Mesenchymal stem cell (in vitro differentiated cells and primary cell): ENCODE data around the gene NKAIN4.

Source experiments
- DNase-seq: peaks from one replicate; pipeline ENCODE4 v3.0.0-alpha.2; 2013
- H2AFZ ChIP-seq: one replicate; pipeline ENCODE4 v1.6.1; 2013; ENCODE audit warnings: low read depth, mild to moderate bottlenecking, control low read depth, inconsistent platforms, low read length, moderate library complexity
- H2AK5ac ChIP-seq: 2 replicates; pipeline ENCODE4 v1.6.1; 2013; ENCODE audit warnings: low read length, moderate library complexity, mild to moderate bottlenecking, inconsistent platforms; ENCODE audit not compliant: severe bottlenecking
- H2BK120ac ChIP-seq: one replicate; pipeline ENCODE4 v1.6.1; 2013; ENCODE audit warnings: low read depth, mild to moderate bottlenecking, inconsistent platforms, low read length, moderate library complexity
- H2BK12ac ChIP-seq, 2 experiments: one replicate each; pipeline ENCODE4 v1.6.1; 2013; ENCODE audit warnings: inconsistent platforms in 2 of 2, low read length in 2 of 2, mild to moderate bottlenecking in 2 of 2, moderate library complexity in 2 of 2, control low read depth in 1 of 2
- H2BK15ac ChIP-seq: one replicate; pipeline ENCODE4 v1.6.1; 2013; ENCODE audit warnings: mild to moderate bottlenecking, low read depth, inconsistent platforms; ENCODE audit not compliant: poor library complexity, severe bottlenecking
- H2BK5ac ChIP-seq: 2 replicates; pipeline ENCODE4 v1.6.1; 2013; ENCODE audit warnings: low read depth, mild to moderate bottlenecking, low read length, control low read depth, inconsistent platforms; ENCODE audit not compliant: poor library complexity, severe bottlenecking
- H3K14ac ChIP-seq, 2 experiments: one replicate each; pipeline ENCODE4 v1.6.1; 2013; ENCODE audit warnings: inconsistent platforms in 2 of 2, low read length in 2 of 2, control low read depth in 1 of 2, mild to moderate bottlenecking in 1 of 2, moderate library complexity in 1 of 2
- H3K18ac ChIP-seq, 2 experiments: one replicate each; pipeline ENCODE4 v1.6.1; 2013; ENCODE audit warnings: inconsistent platforms in 2 of 2, low read length in 2 of 2, control low read depth in 1 of 2, low read depth in 1 of 2, mild to moderate bottlenecking in 1 of 2
- H3K23ac ChIP-seq, 2 experiments: one replicate each; pipeline ENCODE4 v1.6.1; 2013; ENCODE audit warnings: inconsistent platforms in 2 of 2, low read length in 2 of 2, mild to moderate bottlenecking in 2 of 2, moderate library complexity in 2 of 2, control low read depth in 1 of 2
- H3K27ac ChIP-seq: 2 replicates; pipeline ENCODE4 v1.5.1; 2013; ENCODE audit warnings: mild to moderate bottlenecking, moderate library complexity, low read length, control low read depth, inconsistent platforms; ENCODE audit not compliant: poor library complexity, severe bottlenecking
- H3K27me3 ChIP-seq, 2 experiments: 2 replicates each; pipeline versions ENCODE4 v1.6.1 to v1.7.0; 2013; ENCODE audit warnings: low read length in 2 of 2, mild to moderate bottlenecking in 2 of 2, moderate library complexity in 2 of 2, control low read depth in 1 of 2, inconsistent platforms in 1 of 2; ENCODE audit not compliant: control insufficient read depth in 1 of 2, insufficient read depth in 1 of 2
- H3K36me3 ChIP-seq, 2 experiments: 2 replicates each; pipeline versions ENCODE4 v1.6.1 to v1.7.0; 2013; ENCODE audit warnings: low read length in 2 of 2, control low read depth in 1 of 2, inconsistent platforms in 1 of 2, low read depth in 1 of 2, mild to moderate bottlenecking in 1 of 2; ENCODE audit not compliant: insufficient read depth in 2 of 2, control insufficient read depth in 1 of 2
- H3K4ac ChIP-seq, 2 experiments: one replicate each; pipeline ENCODE4 v1.6.1; 2013; ENCODE audit warnings: inconsistent platforms in 2 of 2, low read length in 2 of 2, mild to moderate bottlenecking in 2 of 2, moderate library complexity in 2 of 2, control low read depth in 1 of 2, low read depth in 1 of 2
- H3K4me1 ChIP-seq: 2 replicates; pipeline ENCODE4 v1.6.1; 2013; ENCODE audit warnings: low read depth, low read length, control low read depth; ENCODE audit not compliant: control insufficient read depth, insufficient read depth
- H3K4me2 ChIP-seq: 2 replicates; pipeline ENCODE4 v1.6.1; 2013; ENCODE audit warnings: low read length, mild to moderate bottlenecking, inconsistent platforms; ENCODE audit not compliant: poor library complexity, severe bottlenecking
- H3K4me3 ChIP-seq, 2 experiments: 2 replicates each; pipeline versions ENCODE4 v1.5.1 to v1.7.0; 2013; ENCODE audit warnings: low read length in 2 of 2, mild to moderate bottlenecking in 2 of 2, control low read depth in 1 of 2, low read depth in 1 of 2; ENCODE audit not compliant: insufficient read depth in 1 of 2
- H3K79me1 ChIP-seq: replicated peaks from 2 replicates; pipeline ENCODE4 v1.6.1; 2013; ENCODE audit warnings: mild to moderate bottlenecking, control low read depth, low read length, inconsistent platforms; ENCODE audit not compliant: poor library complexity, severe bottlenecking
- H3K9ac ChIP-seq: 2 replicates; pipeline ENCODE4 v1.7.0; 2013; ENCODE audit warnings: mild to moderate bottlenecking, low read length, moderate library complexity
- H3K9me3 ChIP-seq: 2 replicates; pipeline ENCODE4 v1.7.0; 2013; ENCODE audit warnings: mild to moderate bottlenecking, low read length; ENCODE audit not compliant: control insufficient read depth
- H4K8ac ChIP-seq: one replicate; pipeline ENCODE4 v1.6.1; 2013; ENCODE audit warnings: inconsistent platforms, mild to moderate bottlenecking, low read length, moderate library complexity
- H4K91ac ChIP-seq: one replicate; pipeline ENCODE4 v1.6.1; 2013; ENCODE audit warnings: mild to moderate bottlenecking, low read length, inconsistent platforms
- WGBS: methylation state at CpG from one replicate; pipeline ENCODE4 v1.1.7; 2013; ENCODE audit warnings: mixed read lengths; 5-methylcytosine and 5-hydroxymethylcytosine counted together

The NKAIN4 gene

GRCh38 chr20:63280371-63280770 is 26.1 kb upstream of the NKAIN4 start:
- Histone ChIP-seq H3K36me3 (peaks cover 86 to 100% of the 10 kb centered on the region in 2 experiments), H2BK12ac (no peak overlapping the region), H2BK15ac (no peak overlapping the region), H2AFZ (no peak overlapping the region), H3K4ac (no peak overlapping the region), H3K4me1 (peaks cover 33% of the 10 kb centered on the region), H3K9me3 (no peaks in the 10 kb centered on the region), H3K4me2 (no peak overlapping the region), H4K8ac (no peak overlapping the region), H3K79me1 (peaks cover 49% of the 10 kb centered on the region), H2BK120ac (no peak overlapping the region), H3K23ac (no peak overlapping the region), H2AK5ac (no peak overlapping the region), H3K9ac (no peak overlapping the region), H3K27me3 (no peaks in the 10 kb centered on the region), H4K91ac (no peak overlapping the region), H3K27ac (no peak overlapping the region), H3K18ac (no peak overlapping the region), H3K4me3 (no peak overlapping the region), H3K14ac (no peak overlapping the region), H2BK5ac (no peak overlapping the region)
- 98% methylated on average over 6 of the region's 6 CpGs for WGBS
- no peak for DNase-seq

GRCh38 chr20:63279931-63280330 is 25.7 kb upstream of the NKAIN4 start:
- no peak overlapping the region for H3K18ac ChIP-seq
- H3K36me3 ChIP-seq = peaks cover 83 to 100% of the 10 kb centered on the region in 2 experiments
- H3K4me3 ChIP-seq = no peak overlapping the region
- peaks cover 46% of the 10 kb centered on the region for H3K79me1 ChIP-seq
- no peak overlapping the region for H3K14ac ChIP-seq
- WGBS = 97% methylated on average over 15 of the region's 15 CpGs
- no peaks in the 10 kb centered on the region for H3K27me3 ChIP-seq
- no peak overlapping the region for H2BK120ac ChIP-seq
- H2BK12ac ChIP-seq = no peak overlapping the region
- peaks cover 35% of the 10 kb centered on the region for H3K4me1 ChIP-seq
- no peak for DNase-seq
- H3K27ac ChIP-seq = no peak overlapping the region
- H2BK5ac ChIP-seq = no peak overlapping the region
- no peaks in the 10 kb centered on the region for H3K9me3 ChIP-seq
- H3K23ac ChIP-seq = no peak overlapping the region
- H2BK15ac ChIP-seq = no peak overlapping the region
- H4K91ac ChIP-seq = no peak overlapping the region
- H3K9ac ChIP-seq = no peak overlapping the region
- no peak overlapping the region for H4K8ac ChIP-seq
- no peak overlapping the region for H2AK5ac ChIP-seq
- H3K4me2 ChIP-seq = no peak overlapping the region
- H2AFZ ChIP-seq = no peak overlapping the region
- no peak overlapping the region for H3K4ac ChIP-seq

GRCh38 chr20:63278661-63279060 is 24.4 kb upstream of the NKAIN4 start:
- Histone ChIP-seq H3K4me3 (no peak overlapping the region), H3K9ac (no peak overlapping the region), H3K9me3 (no peaks in the 10 kb centered on the region), H2BK5ac (no peak overlapping the region), H3K23ac (no peak overlapping the region), H2AK5ac (no peak overlapping the region), H2AFZ (no peak overlapping the region), H2BK12ac (no peak overlapping the region), H3K4me2 (no peak overlapping the region), H3K14ac (no peak overlapping the region), H4K8ac (no peak overlapping the region), H3K79me1 (peaks cover 41% of the 10 kb centered on the region), H3K27me3 (no peaks in the 10 kb centered on the region), H3K36me3 (peaks cover 76 to 90% of the 10 kb centered on the region in 2 experiments), H2BK15ac (no peak overlapping the region), H3K27ac (no peak overlapping the region), H3K4me1 (peaks cover 31% of the 10 kb centered on the region), H3K4ac (no peak overlapping the region), H2BK120ac (no peak overlapping the region), H3K18ac (no peak overlapping the region), H4K91ac (no peak overlapping the region)
- 94% methylated on average over 17 of the region's 17 CpGs for WGBS
- no peak for DNase-seq

GRCh38 chr20:63277466-63278272 is 23.4 kb upstream of the NKAIN4 start:
- H3K4me1 ChIP-seq = peaks cover 27% of the 10 kb centered on the region
- H3K79me1 ChIP-seq = peaks cover 32% of the 10 kb centered on the region
- H3K14ac ChIP-seq = no peak overlapping the region
- H3K18ac ChIP-seq = no peak overlapping the region
- 96% methylated on average over 30 of the region's 30 CpGs for WGBS
- no peak overlapping the region for H4K8ac ChIP-seq
- no peak overlapping the region for H4K91ac ChIP-seq
- no peak overlapping the region for H3K27ac ChIP-seq
- H3K27me3 ChIP-seq = no peaks in the 10 kb centered on the region
- no peak overlapping the region for H2BK120ac ChIP-seq
- H3K9ac ChIP-seq = no peak overlapping the region
- no peak overlapping the region for H2BK5ac ChIP-seq
- H2BK12ac ChIP-seq = no peak overlapping the region
- H2BK15ac ChIP-seq = no peak overlapping the region
- no peak overlapping the region for H3K4me2 ChIP-seq
- no peak overlapping the region for H2AFZ ChIP-seq
- no peaks in the 10 kb centered on the region for H3K9me3 ChIP-seq
- no peak overlapping the region for H2AK5ac ChIP-seq
- peaks cover 67 to 80% of the 10 kb centered on the region in 2 experiments for H3K36me3 ChIP-seq
- no peak overlapping the region for H3K23ac ChIP-seq
- no peak for DNase-seq
- no peak overlapping the region for H3K4me3 ChIP-seq
- no peak overlapping the region for H3K4ac ChIP-seq
